BLaER1 (cell line): ENCODE results near the gene PRRT4.

Experiments used
- H3K27ac ChIP-seq: shearing (Covaris generic); formaldehyde crosslinking; 2 replicates; pipeline ENCODE4 v1.8.1; 2022
- H3K27me3 ChIP-seq: shearing (Covaris generic); formaldehyde crosslinking; 2 replicates; pipeline ENCODE4 v1.8.1; 2022
- H3K36me3 ChIP-seq: shearing (Covaris generic); formaldehyde crosslinking; 2 replicates; pipeline ENCODE4 v1.8.1; 2022
- H3K4me1 ChIP-seq: shearing (Covaris generic); formaldehyde crosslinking; 2 replicates; pipeline ENCODE4 v1.8.1; 2022
- H3K4me2 ChIP-seq: shearing (Covaris generic); formaldehyde crosslinking; 2 replicates; pipeline ENCODE4 v1.8.1; 2022
- H3K4me3 ChIP-seq: shearing (Covaris generic); formaldehyde crosslinking; 2 replicates; pipeline ENCODE4 v1.8.1; 2022
- H3K9ac ChIP-seq: shearing (Covaris generic); formaldehyde crosslinking; 2 replicates; pipeline ENCODE4 v1.8.1; 2022
- H3K9me3 ChIP-seq: shearing (Covaris generic); formaldehyde crosslinking; 2 replicates; pipeline ENCODE4 v1.8.1; 2022
- H4K20me1 ChIP-seq: shearing (Covaris generic); formaldehyde crosslinking; 2 replicates; pipeline ENCODE4 v1.8.1; 2022
- Cebpa-rat ChIP-seq: shearing (Covaris generic); IDR thresholded peaks from 2 replicates; pipeline ENCODE4 v1.8.1; 2022

Gene PRRT4

DNA sequence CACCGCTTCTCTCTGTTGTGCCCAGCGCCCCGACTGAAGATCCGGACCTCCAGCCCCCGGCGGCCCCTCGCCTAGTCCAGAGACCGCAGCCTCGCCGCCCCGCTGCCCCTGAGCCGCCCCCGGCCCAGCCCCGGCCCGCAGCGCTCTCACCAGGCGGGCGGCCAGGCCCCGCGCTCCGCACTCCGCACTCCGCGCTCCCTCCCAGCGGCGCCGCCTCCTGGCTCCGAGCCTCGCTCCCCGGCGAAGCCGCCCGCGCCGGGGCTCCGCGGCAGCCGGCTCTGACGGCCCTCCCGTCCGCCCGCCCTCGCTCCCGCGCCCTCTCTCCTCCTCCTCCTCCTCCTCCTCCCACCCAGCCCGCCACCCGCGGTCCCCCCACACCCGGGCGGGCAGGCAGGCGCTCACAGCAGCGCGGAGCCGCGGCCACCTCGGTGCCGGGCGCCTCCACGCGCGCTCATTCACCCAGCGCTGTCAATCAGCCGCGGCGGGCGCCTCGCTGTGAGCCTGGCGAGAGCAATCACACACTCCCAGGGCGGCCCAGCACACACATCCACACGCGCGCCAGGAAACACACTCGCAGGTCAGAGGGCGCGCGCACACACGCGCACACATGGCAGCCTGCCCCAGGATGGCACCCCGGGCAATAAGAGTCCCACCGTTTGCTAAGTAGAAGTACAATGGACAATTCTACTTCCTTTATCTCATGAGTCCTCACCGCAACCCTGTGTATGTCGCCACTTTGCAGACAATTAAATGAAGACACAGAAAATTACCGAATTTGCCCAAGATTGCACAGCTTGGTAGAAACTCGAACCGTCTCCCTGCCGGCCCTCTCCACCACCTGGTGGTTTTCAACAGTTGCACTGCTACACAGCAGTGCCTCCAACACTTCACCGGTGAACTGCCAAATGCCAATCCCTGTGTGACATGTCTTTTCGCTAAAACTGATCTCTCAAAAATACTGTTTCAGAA, at the start of gene PRRT4:
TSS of gene PRRT4 (minus strand) at position 280 of the 969 bp plus-strand sequence.
- TF ChIP-seq Cebpa-rat: no peak

DNA sequence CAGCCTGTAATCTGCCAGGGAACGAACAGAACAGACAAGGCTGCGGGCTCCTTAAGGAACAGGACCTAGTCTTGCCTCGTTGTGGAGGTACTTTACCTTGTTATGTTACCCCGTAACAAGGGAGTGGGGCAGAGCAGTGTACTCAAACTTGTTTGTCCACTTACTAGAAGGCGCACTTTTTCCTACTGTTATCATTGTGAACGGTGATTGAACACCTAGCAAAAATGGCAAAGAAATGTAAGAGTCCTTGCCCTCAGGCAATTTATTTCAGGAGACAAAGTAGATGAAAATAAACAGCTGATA, 48.9 kb upstream of the PRRT4 start:
- H3K9me3 ChIP-seq: no peaks in the 10 kb centered on the region
- H3K4me3 ChIP-seq: peak overlapping the region; percentile 71
- TF ChIP-seq Cebpa-rat: no peak
- H3K36me3 ChIP-seq: no peaks in the 10 kb centered on the region
- H4K20me1 ChIP-seq: no peaks in the 10 kb centered on the region
- peaks cover 38% of the 10 kb centered on the region for H3K4me1 ChIP-seq
- peak overlapping the region; percentile 93 for H3K4me2 ChIP-seq
- peak overlapping the region; percentile 75 for H3K9ac ChIP-seq
- peak overlapping the region; percentile 39; the same call in 1 of the 2 replicates for H3K27ac ChIP-seq
- H3K27me3 ChIP-seq: no peaks in the 10 kb centered on the region

More for the DNA sequence above, at the start of gene PRRT4:
- Histone ChIP-seq H3K9me3 (no peaks in the 10 kb centered on the region), H3K4me3 (peak within 1 kb of the TSS; percentile 71), H3K4me2 (peak within 1 kb of the TSS; percentile 96), H3K27ac (no peak within 1 kb of the TSS), H4K20me1 (no peaks in the 10 kb centered on the region), H3K36me3 (no peaks in the 10 kb centered on the region), H3K9ac (peak within 1 kb of the TSS; percentile 69), H3K27me3 (peaks cover 53% of the 10 kb centered on the region), H3K4me1 (peaks cover 21% of the 10 kb centered on the region)

DNA sequence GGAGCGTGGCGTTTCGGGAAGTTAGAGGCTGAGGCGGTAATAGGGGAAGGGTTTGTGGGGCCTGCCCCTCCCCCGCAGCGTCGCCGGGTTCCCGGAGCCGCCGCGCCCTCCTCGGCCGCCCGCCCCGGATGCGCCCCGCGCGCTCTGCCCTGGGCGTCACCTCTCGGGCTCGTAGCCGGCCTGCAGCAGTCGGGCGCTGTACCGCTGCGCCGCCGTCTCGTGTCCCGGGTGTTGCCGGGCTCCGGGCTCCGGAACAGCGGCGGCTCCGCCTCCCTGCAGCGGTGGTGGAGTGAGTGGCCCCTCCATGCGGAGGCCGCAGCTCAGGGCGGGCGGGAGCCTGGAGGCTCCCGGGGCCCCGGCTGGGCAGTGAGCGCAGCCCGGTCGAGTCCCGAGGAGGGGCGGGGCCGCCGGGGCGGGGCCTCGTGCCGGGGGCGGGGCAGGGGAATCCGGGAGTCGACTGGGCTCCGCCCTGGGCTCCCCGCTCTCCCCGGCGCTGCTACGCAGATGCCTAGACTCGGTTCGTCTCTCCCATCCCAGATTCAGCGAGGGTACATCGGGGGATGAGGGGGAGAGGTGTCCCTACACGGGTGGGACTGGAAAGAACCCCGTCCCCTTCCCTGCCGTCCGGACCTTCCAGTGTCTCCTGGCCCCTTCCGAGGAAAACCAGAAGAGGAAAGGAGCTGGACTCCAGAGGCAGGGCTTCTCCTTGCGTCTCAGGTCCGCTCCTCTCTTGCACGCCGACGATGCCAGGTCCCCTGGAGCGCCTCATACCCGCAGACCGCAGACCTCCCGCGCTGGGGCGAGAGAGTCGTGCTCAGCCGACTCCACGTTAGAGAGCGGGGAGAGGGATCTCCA, 48.3 kb upstream of the PRRT4 start, which contains the start of gene IMPDH1:
TSS of gene IMPDH1 (minus strand) at position 387 of the 855 bp plus-strand sequence. CDS start at position 306, 81 bp downstream.
- Histone ChIP-seq H3K4me1 (peaks cover 42% of the 10 kb centered on the region), H3K27me3 (no peaks in the 10 kb centered on the region), H3K27ac (peak within 1 kb of the TSS; percentile 71), H3K9me3 (no peaks in the 10 kb centered on the region), H3K9ac (peak within 1 kb of the TSS; percentile 75), H3K4me2 (peak within 1 kb of the TSS; percentile 93), H3K4me3 (peak within 1 kb of the TSS; percentile 71), H3K36me3 (no peaks in the 10 kb centered on the region), H4K20me1 (peaks cover 5% of the 10 kb centered on the region)
- no peak for TF ChIP-seq Cebpa-rat

DNA sequence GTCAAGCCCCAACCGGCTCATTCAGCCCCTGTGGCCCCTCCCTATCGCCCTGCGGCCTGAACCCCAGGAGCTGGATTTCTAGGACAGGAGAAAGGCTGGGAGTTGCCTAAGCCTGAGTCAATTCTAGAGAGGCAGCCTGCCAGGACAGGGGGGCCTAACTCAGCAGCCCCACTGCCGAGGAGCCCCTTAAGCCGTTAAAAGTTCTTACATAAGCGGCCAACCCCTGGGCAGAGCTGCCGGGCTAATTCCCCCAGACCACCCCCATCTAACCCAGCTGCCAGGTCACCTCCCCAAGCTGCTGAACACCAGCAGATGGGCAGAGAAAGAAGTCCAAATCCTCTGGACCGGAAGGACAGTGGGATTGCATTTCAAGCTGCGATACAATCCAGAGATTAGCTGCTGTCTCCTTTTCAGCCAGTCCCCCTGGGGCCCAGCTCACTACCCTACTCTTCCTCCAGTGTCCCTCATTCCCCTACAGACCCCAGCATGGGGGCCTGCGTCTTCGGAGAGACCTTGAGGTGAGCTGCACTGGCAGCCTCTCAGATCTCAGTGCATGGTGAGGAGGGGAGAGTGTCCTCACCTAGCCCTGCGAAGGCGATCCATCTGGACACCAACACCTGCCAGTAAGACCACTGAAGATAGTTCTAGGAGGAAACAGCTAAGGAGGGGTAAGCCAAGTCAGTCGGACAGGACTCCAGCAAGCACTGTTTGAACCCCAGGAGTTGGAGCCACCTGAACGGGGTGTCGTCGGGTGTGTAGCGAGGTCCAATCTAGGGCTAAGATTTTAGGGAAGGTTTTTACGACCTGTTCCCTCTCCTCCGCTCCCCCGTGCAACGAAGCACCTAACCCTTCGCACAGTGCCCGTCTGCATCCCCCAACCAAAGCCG, 47.5 kb upstream of the PRRT4 start:
- TF ChIP-seq Cebpa-rat: no peak
- H3K4me2 ChIP-seq: peak overlapping the region; percentile 93
- peaks cover 51% of the 10 kb centered on the region for H3K4me1 ChIP-seq
- no peaks in the 10 kb centered on the region for H3K9me3 ChIP-seq
- H4K20me1 ChIP-seq: peaks cover 14% of the 10 kb centered on the region
- H3K4me3 ChIP-seq: peak overlapping the region; percentile 71
- no peaks in the 10 kb centered on the region for H3K27me3 ChIP-seq
- peak overlapping the region; percentile 75 for H3K9ac ChIP-seq
- no peaks in the 10 kb centered on the region; the same call in 1 of the 2 replicates for H3K36me3 ChIP-seq
- peak overlapping the region; percentile 71 for H3K27ac ChIP-seq

- Histone ChIP-seq H4K20me1 (peaks cover 23% of the 10 kb centered on the region), H3K4me2 (peak overlapping the region; percentile 93), H3K4me3 (peak overlapping the region; percentile 71), H3K4me1 (peaks cover 60% of the 10 kb centered on the region), H3K36me3 (peaks cover 9% of the 10 kb centered on the region), H3K9ac (peak overlapping the region; percentile 75), H3K27me3 (no peaks in the 10 kb centered on the region), H3K9me3 (no peaks in the 10 kb centered on the region), H3K27ac (peak overlapping the region; percentile 71)
- TF ChIP-seq Cebpa-rat: no peak
Measured at GRCh38 chr7:128407751-128408708, 46.5 kb upstream of the PRRT4 start.

DNA sequence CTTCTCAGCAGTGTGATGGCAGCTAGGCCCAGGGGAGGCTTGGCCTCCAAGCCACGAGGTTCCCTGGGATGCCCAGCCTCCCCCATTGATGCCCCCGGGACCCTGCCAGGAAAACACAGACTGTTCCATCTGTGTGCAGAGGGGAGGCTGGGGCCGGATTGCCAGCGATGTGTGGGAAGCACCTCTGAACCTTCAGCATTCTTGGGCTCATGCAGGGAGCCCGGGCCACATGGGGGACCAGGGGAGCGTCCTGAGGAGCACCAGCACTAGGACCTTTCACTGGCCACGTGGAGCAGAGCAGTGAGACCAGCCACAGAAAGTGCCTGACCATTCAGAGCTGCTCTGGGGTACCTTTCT, 45.7 kb upstream of the PRRT4 start:
- TF ChIP-seq Cebpa-rat: no peak
- Histone ChIP-seq H3K27ac (peak overlapping the region; percentile 71), H3K4me3 (peak overlapping the region; percentile 71), H3K9me3 (no peaks in the 10 kb centered on the region), H3K4me1 (peaks cover 68% of the 10 kb centered on the region), H3K36me3 (peaks cover 17% of the 10 kb centered on the region), H3K4me2 (peak overlapping the region; percentile 93), H4K20me1 (peaks cover 31% of the 10 kb centered on the region), H3K9ac (peak overlapping the region; percentile 75; the same call in 1 of the 2 replicates), H3K27me3 (no peaks in the 10 kb centered on the region)

- peaks cover 68% of the 10 kb centered on the region for H3K4me1 ChIP-seq
- H3K4me3 ChIP-seq: peak overlapping the region; percentile 71
- peak overlapping the region; percentile 93 for H3K4me2 ChIP-seq
- peak overlapping the region; percentile 75; the same call in 1 of the 2 replicates for H3K9ac ChIP-seq
- peak overlapping the region; percentile 71 for H3K27ac ChIP-seq
- no peaks in the 10 kb centered on the region for H3K27me3 ChIP-seq
- H3K9me3 ChIP-seq: no peaks in the 10 kb centered on the region
- TF ChIP-seq Cebpa-rat: no peak
- H3K36me3 ChIP-seq: peaks cover 23% of the 10 kb centered on the region
- H4K20me1 ChIP-seq: peaks cover 36% of the 10 kb centered on the region
Measured at GRCh38 chr7:128406314-128407232, 45.1 kb upstream of the PRRT4 start.
